ENCODE data around the gene ARID1B.
A peak's percentile ranks its signal among the peaks of the same experiment; 100 is the strongest.

The ARID1B gene

DNA sequence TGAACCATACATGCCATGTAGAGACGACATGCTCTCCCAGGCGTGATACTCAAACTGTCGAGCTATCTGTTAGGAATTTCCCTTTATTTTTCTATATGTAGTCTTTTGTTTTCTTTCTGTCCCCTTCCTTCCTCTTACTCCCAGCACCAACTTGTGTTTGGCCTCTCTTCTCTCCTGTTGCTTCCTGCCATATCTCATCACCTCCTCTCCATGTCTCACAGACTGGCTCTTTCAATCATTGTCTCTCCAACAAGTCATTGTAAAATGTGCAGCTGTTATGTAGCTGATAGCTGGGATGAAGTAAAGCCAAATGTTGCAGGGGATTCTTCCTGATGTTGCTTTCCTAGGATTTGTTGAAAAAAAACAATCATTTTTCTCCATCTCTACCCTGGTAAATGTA is 311.7 kb downstream of the ARID1B start:
- Histone ChIP-seq H3K36me3 (ENCODE audit: insufficient read depth, low read length) (peaks cover 35% of the 10 kb centered on the region), H3K27ac (ENCODE audit: low read depth, low read length) (peak overlapping the region; percentile 92)

GRCh38 chr6:157089258-157089657 is 312.1 kb downstream of the ARID1B start:
- Histone ChIP-seq H3K9ac (ENCODE audit: low read depth, low read length) (peak overlapping the region; percentile 68), H3K9me3 (ENCODE audit: insufficient read depth, low read depth, low read length) (no peaks in the 10 kb centered on the region), H3K27ac (ENCODE audit: low read depth, low read length) (peak overlapping the region; percentile 92), H3K4me1 (ENCODE audit: insufficient read depth, low read length) (peaks cover 51% of the 10 kb centered on the region), H3K4me3 (ENCODE audit: low read length) (peak overlapping the region; percentile 14; the same call in 1 of the 2 replicates), H3K27me3 (ENCODE audit: insufficient read depth, low read length) (no peaks in the 10 kb centered on the region), H3K36me3 (ENCODE audit: insufficient read depth, low read length) (peaks cover 35% of the 10 kb centered on the region)
- 45% methylated on average over 3 of the region's 3 CpGs for WGBS

More for the DNA sequence above, 311.7 kb downstream of the ARID1B start:
- no peaks in the 10 kb centered on the region for H3K9me3 ChIP-seq (ENCODE audit: insufficient read depth, low read depth, low read length)
- no peaks in the 10 kb centered on the region for H3K27me3 ChIP-seq (ENCODE audit: insufficient read depth, low read length)
- WGBS, result 92% methylated on average over 3 of the region's 3 CpGs
- no peak overlapping the region for H3K4me3 ChIP-seq (ENCODE audit: low read length)
- peak overlapping the region; percentile 51 for H3K9ac ChIP-seq (ENCODE audit: low read depth, low read length)
- peaks cover 51% of the 10 kb centered on the region for H3K4me1 ChIP-seq (ENCODE audit: insufficient read depth, low read length)

DNA sequence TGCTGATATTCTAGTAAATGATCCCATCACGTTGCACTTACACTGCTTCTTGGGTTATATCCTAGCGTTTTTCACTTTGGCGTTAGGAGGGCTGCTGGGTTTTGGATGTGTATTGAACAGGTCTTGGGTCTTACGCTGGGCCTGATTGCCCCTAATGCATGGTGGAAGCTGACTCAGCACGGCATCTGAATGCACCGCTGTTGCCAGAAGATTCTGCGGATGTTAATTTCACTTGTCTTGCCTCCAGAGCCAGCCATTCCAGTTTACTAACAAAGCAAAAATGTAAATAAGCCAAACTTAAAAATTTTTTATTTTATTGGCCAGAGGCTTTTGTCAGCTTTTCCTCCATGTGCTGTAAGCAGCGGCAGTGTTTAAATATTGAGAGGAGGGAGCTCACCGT is 312.7 kb downstream of the ARID1B start:
- peaks cover 30% of the 10 kb centered on the region for H3K36me3 ChIP-seq (ENCODE audit: insufficient read depth, low read length)
- peak overlapping the region; percentile 68 for H3K9ac ChIP-seq (ENCODE audit: low read depth, low read length)
- peak overlapping the region; percentile 92 for H3K27ac ChIP-seq (ENCODE audit: low read depth, low read length)
- H3K4me3 ChIP-seq (ENCODE audit: low read length), result peak overlapping the region; percentile 14; the same call in 1 of the 2 replicates
- H3K27me3 ChIP-seq (ENCODE audit: insufficient read depth, low read length), result no peaks in the 10 kb centered on the region
- no peaks in the 10 kb centered on the region for H3K9me3 ChIP-seq (ENCODE audit: insufficient read depth, low read depth, low read length)
- peaks cover 51% of the 10 kb centered on the region for H3K4me1 ChIP-seq (ENCODE audit: insufficient read depth, low read length)
- 32% methylated on average over 9 of the region's 9 CpGs for WGBS

DNA sequence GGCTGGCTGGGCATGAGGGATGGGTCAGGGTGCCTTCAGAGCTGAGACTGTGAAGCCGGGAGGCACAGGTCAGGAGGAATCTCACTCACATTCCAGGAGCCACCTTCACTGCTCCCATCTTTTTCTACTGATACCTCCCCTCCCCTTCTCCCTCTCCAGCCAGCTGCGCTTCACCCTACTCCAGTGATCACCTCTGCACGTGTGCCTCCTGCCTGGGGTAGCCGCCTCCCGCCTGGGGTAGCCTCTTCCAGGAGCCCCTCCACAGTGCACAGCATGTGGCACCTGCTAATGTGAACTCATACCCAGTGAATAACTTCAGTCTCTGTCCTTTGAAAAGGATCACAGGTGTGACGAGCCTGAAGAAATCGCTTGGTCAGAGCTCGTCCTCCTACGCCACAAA is 313.6 kb downstream of the ARID1B start:
- Histone ChIP-seq H3K36me3 (ENCODE audit: insufficient read depth, low read length) (peaks cover 22% of the 10 kb centered on the region; the same call in 1 of the 2 replicates), H3K27me3 (ENCODE audit: insufficient read depth, low read length) (no peaks in the 10 kb centered on the region), H3K9me3 (ENCODE audit: insufficient read depth, low read depth, low read length) (no peaks in the 10 kb centered on the region), H3K4me1 (ENCODE audit: insufficient read depth, low read length) (peaks cover 51% of the 10 kb centered on the region), H3K9ac (ENCODE audit: low read depth, low read length) (peak overlapping the region; percentile 22), H3K4me3 (ENCODE audit: low read length) (no peak overlapping the region), H3K27ac (ENCODE audit: low read depth, low read length) (peak overlapping the region; percentile 92)
- 71% methylated on average over 9 of the region's 9 CpGs for WGBS

GRCh38 chr6:157091243-157091642 is 314.1 kb downstream of the ARID1B start:
- WGBS, result 81% methylated on average over 2 of the region's 2 CpGs

GRCh38 chr6:157091856-157092460 is 314.8 kb downstream of the ARID1B start:
- Histone ChIP-seq H3K9me3 (ENCODE audit: insufficient read depth, low read depth, low read length) (no peaks in the 10 kb centered on the region), H3K27ac (ENCODE audit: low read depth, low read length) (no peak overlapping the region), H3K4me1 (ENCODE audit: insufficient read depth, low read length) (peaks cover 51% of the 10 kb centered on the region), H3K4me3 (ENCODE audit: low read length) (no peak overlapping the region), H3K27me3 (ENCODE audit: insufficient read depth, low read length) (no peaks in the 10 kb centered on the region), H3K9ac (ENCODE audit: low read depth, low read length) (no peak overlapping the region), H3K36me3 (ENCODE audit: insufficient read depth, low read length) (peaks cover 10% of the 10 kb centered on the region; the same call in 1 of the 2 replicates)
- WGBS, result 95% methylated on average over 6 of the region's 6 CpGs

More at GRCh38 chr6:157091243-157091642, 314.1 kb downstream of the ARID1B start:
- Histone ChIP-seq H3K36me3 (ENCODE audit: insufficient read depth, low read length) (peaks cover 17% of the 10 kb centered on the region; the same call in 1 of the 2 replicates), H3K9me3 (ENCODE audit: insufficient read depth, low read depth, low read length) (no peaks in the 10 kb centered on the region), H3K27ac (ENCODE audit: low read depth, low read length) (peak overlapping the region; percentile 92; the same call in 1 of the 2 replicates), H3K4me3 (ENCODE audit: low read length) (no peak overlapping the region), H3K4me1 (ENCODE audit: insufficient read depth, low read length) (peaks cover 51% of the 10 kb centered on the region), H3K27me3 (ENCODE audit: insufficient read depth, low read length) (no peaks in the 10 kb centered on the region), H3K9ac (ENCODE audit: low read depth, low read length) (peak overlapping the region; percentile 22; the same call in 1 of the 2 replicates)

- Histone ChIP-seq H3K9me3 (ENCODE audit: insufficient read depth, low read depth, low read length) (no peaks in the 10 kb centered on the region), H3K4me3 (ENCODE audit: low read length) (no peak overlapping the region), H3K27me3 (ENCODE audit: insufficient read depth, low read length) (no peaks in the 10 kb centered on the region), H3K27ac (ENCODE audit: low read depth, low read length) (no peak overlapping the region), H3K36me3 (ENCODE audit: insufficient read depth, low read length) (peaks cover 7% of the 10 kb centered on the region; the same call in 1 of the 2 replicates), H3K9ac (ENCODE audit: low read depth, low read length) (no peak overlapping the region), H3K4me1 (ENCODE audit: insufficient read depth, low read length) (peaks cover 50% of the 10 kb centered on the region)
- WGBS, result 91% methylated on average over 6 of the region's 6 CpGs
These were observed 315.6 kb downstream of the ARID1B start for GRCh38 chr6:157092736-157093135.

DNA sequence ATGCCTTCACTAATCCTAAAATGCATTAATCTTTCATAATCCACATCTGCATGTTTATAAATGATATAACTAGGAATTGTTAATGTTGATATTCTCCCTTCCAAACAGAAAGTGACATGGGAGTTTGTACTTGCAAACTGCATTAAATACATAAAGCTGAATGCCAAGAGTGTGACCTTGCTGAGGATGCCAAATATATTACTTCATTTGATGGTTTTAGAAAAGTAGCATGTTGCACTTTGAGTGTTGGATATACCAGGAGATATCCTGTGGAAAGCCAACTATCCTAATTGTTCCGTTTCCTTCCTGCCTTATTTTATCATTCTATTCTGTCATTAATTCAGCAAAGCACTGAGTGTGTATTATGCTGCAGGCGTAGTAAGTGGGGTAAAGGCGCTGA is 316.4 kb downstream of the ARID1B start:
- Histone ChIP-seq H3K27me3 (ENCODE audit: insufficient read depth, low read length) (no peaks in the 10 kb centered on the region), H3K4me3 (ENCODE audit: low read length) (no peak overlapping the region), H3K27ac (ENCODE audit: low read depth, low read length) (no peak overlapping the region), H3K4me1 (ENCODE audit: insufficient read depth, low read length) (peaks cover 42% of the 10 kb centered on the region), H3K9ac (ENCODE audit: low read depth, low read length) (no peak overlapping the region), H3K36me3 (ENCODE audit: insufficient read depth, low read length) (peaks cover 7% of the 10 kb centered on the region; the same call in 1 of the 2 replicates), H3K9me3 (ENCODE audit: insufficient read depth, low read depth, low read length) (no peaks in the 10 kb centered on the region)
- WGBS, result 96% methylated on average over 3 of the region's 3 CpGs

DNA sequence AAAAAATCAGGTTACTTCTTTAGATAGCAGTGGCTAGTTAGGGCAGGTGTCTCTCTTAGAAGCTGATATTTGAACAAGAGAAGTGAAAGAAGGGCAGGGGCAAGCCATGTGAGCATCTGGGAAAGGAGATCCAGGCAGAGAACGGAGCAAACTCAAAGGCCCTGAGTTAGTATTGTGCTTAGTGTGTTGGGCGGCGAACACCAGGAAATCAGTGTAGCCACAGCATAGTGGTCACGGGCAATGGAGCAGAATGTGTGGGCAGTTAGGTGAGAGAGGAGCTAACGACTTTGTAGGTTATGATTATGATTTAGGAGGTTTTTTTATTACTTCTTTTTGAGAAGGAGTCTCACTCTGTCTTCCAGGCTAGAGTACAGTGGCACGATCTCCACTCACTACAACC is 316.9 kb downstream of the ARID1B start:
- Histone ChIP-seq H3K27me3 (ENCODE audit: insufficient read depth, low read length) (no peaks in the 10 kb centered on the region), H3K9me3 (ENCODE audit: insufficient read depth, low read depth, low read length) (no peaks in the 10 kb centered on the region), H3K36me3 (ENCODE audit: insufficient read depth, low read length) (peaks cover 7% of the 10 kb centered on the region; the same call in 1 of the 2 replicates), H3K27ac (ENCODE audit: low read depth, low read length) (no peak overlapping the region), H3K4me1 (ENCODE audit: insufficient read depth, low read length) (peaks cover 37% of the 10 kb centered on the region), H3K9ac (ENCODE audit: low read depth, low read length) (no peak overlapping the region), H3K4me3 (ENCODE audit: low read length) (no peak overlapping the region)
- WGBS, result 97% methylated on average over 6 of the region's 6 CpGs

- Histone ChIP-seq H3K9ac (ENCODE audit: low read depth, low read length) (no peak overlapping the region), H3K27me3 (ENCODE audit: insufficient read depth, low read length) (no peaks in the 10 kb centered on the region), H3K4me3 (ENCODE audit: low read length) (no peak overlapping the region), H3K36me3 (ENCODE audit: insufficient read depth, low read length) (peaks cover 7% of the 10 kb centered on the region; the same call in 1 of the 2 replicates), H3K4me1 (ENCODE audit: insufficient read depth, low read length) (peaks cover 27% of the 10 kb centered on the region), H3K27ac (ENCODE audit: low read depth, low read length) (no peak overlapping the region), H3K9me3 (ENCODE audit: insufficient read depth, low read depth, low read length) (no peaks in the 10 kb centered on the region)
- WGBS, result 92% methylated on average over 6 of the region's 6 CpGs
These were observed 317.9 kb downstream of the ARID1B start for GRCh38 chr6:157095084-157095483.

- Histone ChIP-seq H3K4me1 (ENCODE audit: insufficient read depth, low read length) (peaks cover 22% of the 10 kb centered on the region), H3K9me3 (ENCODE audit: insufficient read depth, low read depth, low read length) (no peaks in the 10 kb centered on the region), H3K4me3 (ENCODE audit: low read length) (no peak overlapping the region), H3K27me3 (ENCODE audit: insufficient read depth, low read length) (no peaks in the 10 kb centered on the region), H3K9ac (ENCODE audit: low read depth, low read length) (no peak overlapping the region), H3K27ac (ENCODE audit: low read depth, low read length) (no peak overlapping the region), H3K36me3 (ENCODE audit: insufficient read depth, low read length) (peaks cover 7% of the 10 kb centered on the region; the same call in 1 of the 2 replicates)
- WGBS, result 95% methylated on average over 5 of the region's 5 CpGs
These were observed 318.4 kb downstream of the ARID1B start for GRCh38 chr6:157095569-157095968.

Data from HUES64 (cell line).